Smooth muscle cell (in vitro differentiated cells): ENCODE measurements around the gene SGPP2. TPM values are rescaled to one million over a fixed set of nuclear protein-coding genes. Genes with fewer than 3 reads are reported as not detected.

ENCODE experiments used
- DNase-seq: peaks from one replicate; lab custom pipeline; 2025; ENCODE audit not compliant: unreplicated experiment; lab: John Stamatoyannopoulos, UW
- H2AFZ ChIP-seq: fragments of 200-600 bp; sonication (generic); 2 replicates; pipeline ENCODE4 v1.6.0; 2016; ENCODE audit warnings: antibody characterized with exemption, low read depth, mild to moderate bottlenecking
- H3F3A ChIP-seq: fragments of 200-600 bp; sonication (generic); 2 replicates; pipeline ENCODE4 v1.6.0; 2017; ENCODE audit warnings: antibody characterized with exemption, low read depth
- H3K27ac ChIP-seq: fragments of 200-600 bp; sonication (generic); 2 replicates; pipeline ENCODE4 v1.5.1; 2016; ENCODE audit warnings: low read depth, mild to moderate bottlenecking
- H3K27me3 ChIP-seq: fragments of 200-600 bp; sonication (generic); 2 replicates; pipeline ENCODE4 v1.6.1; 2016; ENCODE audit warnings: low read depth, mild to moderate bottlenecking
- H3K36me3 ChIP-seq: fragments of 200-600 bp; sonication (generic); 2 replicates; pipeline ENCODE4 v1.5.1; 2016; ENCODE audit warnings: low read depth
- H3K4me1 ChIP-seq: fragments of 200-600 bp; sonication (generic); 2 replicates; pipeline ENCODE4 v1.5.1; 2016; ENCODE audit warnings: low read depth
- H3K4me2 ChIP-seq: fragments of 200-600 bp; sonication (generic); 2 replicates; pipeline ENCODE4 v1.6.0; 2016; ENCODE audit warnings: mild to moderate bottlenecking
- H3K4me3 ChIP-seq: fragments of 200-600 bp; sonication (generic); 2 replicates; pipeline ENCODE4 v1.5.1; 2016; ENCODE audit warnings: mild to moderate bottlenecking
- H3K79me2 ChIP-seq: fragments of 200-600 bp; sonication (generic); 2 replicates; pipeline ENCODE4 v1.6.0; 2016; ENCODE audit warnings: low read depth, mild to moderate bottlenecking
- H3K9ac ChIP-seq: fragments of 200-600 bp; sonication (generic); 2 replicates; pipeline ENCODE4 v1.6.0; 2016; ENCODE audit warnings: low read depth
- H3K9me3 ChIP-seq: fragments of 200-600 bp; sonication (generic); replicated peaks from 2 replicates; pipeline ENCODE4 v1.5.1; 2016; ENCODE audit warnings: low read depth
- H4K20me1 ChIP-seq: fragments of 200-600 bp; sonication (generic); 2 replicates; pipeline ENCODE4 v1.6.0; 2016; ENCODE audit warnings: low read depth
- WGBS: methylation state at CpG from one replicate; pipeline ENCODE4 v1.1.7; 2016; ENCODE audit warnings: low lambda C conversion rate; 5-methylcytosine and 5-hydroxymethylcytosine counted together
- polyA plus RNA-seq: library from polyadenylated mRNA; unstranded; fragments of >200 nt; fragmentation: Nextera tagmentation; extraction: Ambion mirVana; gene quantifications from 2 replicates; pipeline ENCODE4 v1.2.1, GENCODE V29; 2016
- total RNA-seq: library from RNA; depleted of rRNA; stranded (reverse); fragments of >200 nt; gene quantifications from 2 replicates; pipeline ENCODE4 v1.2.3, GENCODE V29; 2014
- TF ChIP-seq, protein P1 (sequence below): fragments of 200-600 bp; sonication (generic); IDR thresholded peaks from 2 replicates; pipeline ENCODE4 v1.5.1; 2017; ENCODE audit warnings: borderline replicate concordance, mild to moderate bottlenecking, antibody characterized with exemption; ENCODE audit not compliant: insufficient read depth, poor library complexity, severe bottlenecking

The SGPP2 gene
- total and polyA plus RNA-seq, 2 experiments from 2014 or later: 0.66 to 1.4 TPM

DNA sequence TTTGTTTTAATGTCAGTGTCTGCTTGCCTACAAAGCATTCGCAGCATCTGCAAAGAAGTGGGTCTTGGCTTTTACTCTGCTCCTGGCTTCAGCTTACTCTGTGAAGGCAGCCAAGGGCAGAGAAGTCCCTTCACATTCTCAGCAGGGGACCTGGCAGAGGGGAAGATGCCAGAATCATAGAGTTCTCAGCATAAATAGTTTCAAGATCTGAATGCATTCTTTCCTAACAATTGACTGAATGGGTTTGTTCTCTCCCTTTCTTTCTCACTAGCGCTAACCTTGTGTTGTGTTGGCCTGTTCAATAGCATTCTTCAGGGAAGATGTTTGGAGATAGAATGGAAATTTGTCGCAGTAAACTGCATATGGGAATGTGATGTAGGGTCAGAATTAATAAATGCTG is 124.6 kb downstream of the SGPP2 start:
- Histone ChIP-seq H3K36me3 (no peaks in the 10 kb centered on the region), H3K4me3 (no peak overlapping the region), H3F3A (no peaks in the 10 kb centered on the region), H2AFZ (no peak overlapping the region), H3K4me2 (no peak overlapping the region), H3K4me1 (peaks cover 11% of the 10 kb centered on the region), H3K27ac (no peak overlapping the region), H3K27me3 (peaks cover 60% of the 10 kb centered on the region), H3K79me2 (no peaks in the 10 kb centered on the region), H3K9me3 (no peaks in the 10 kb centered on the region), H3K9ac (no peak overlapping the region), H4K20me1 (no peaks in the 10 kb centered on the region)
- WGBS: 47% methylated on average over 3 of the region's 3 CpGs
- DNase-seq: no peak
- TF ChIP-seq, protein P1, sequence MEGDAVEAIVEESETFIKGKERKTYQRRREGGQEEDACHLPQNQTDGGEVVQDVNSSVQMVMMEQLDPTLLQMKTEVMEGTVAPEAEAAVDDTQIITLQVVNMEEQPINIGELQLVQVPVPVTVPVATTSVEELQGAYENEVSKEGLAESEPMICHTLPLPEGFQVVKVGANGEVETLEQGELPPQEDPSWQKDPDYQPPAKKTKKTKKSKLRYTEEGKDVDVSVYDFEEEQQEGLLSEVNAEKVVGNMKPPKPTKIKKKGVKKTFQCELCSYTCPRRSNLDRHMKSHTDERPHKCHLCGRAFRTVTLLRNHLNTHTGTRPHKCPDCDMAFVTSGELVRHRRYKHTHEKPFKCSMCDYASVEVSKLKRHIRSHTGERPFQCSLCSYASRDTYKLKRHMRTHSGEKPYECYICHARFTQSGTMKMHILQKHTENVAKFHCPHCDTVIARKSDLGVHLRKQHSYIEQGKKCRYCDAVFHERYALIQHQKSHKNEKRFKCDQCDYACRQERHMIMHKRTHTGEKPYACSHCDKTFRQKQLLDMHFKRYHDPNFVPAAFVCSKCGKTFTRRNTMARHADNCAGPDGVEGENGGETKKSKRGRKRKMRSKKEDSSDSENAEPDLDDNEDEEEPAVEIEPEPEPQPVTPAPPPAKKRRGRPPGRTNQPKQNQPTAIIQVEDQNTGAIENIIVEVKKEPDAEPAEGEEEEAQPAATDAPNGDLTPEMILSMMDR: no peak

DNA sequence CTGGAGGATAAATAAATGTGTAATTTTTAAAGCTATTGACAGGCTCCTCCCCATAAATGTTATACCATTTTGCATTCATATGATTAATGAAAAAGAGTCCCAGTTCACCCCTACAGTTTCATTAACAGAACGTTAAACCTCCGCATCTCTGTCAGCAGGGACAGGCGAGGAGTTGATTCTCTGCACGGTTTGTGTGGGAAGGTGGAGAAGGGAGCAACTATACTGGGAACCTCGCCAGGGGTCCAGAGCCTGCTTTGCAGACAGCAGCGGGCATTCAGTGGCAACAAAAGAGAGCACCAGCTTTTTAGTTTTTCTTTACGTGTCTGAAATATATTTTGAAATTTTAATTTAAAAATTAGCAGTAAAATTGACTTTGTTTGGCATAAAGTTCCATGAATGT is 130.2 kb downstream of the SGPP2 start:
- no peaks in the 10 kb centered on the region for H3K36me3 ChIP-seq
- no peaks in the 10 kb centered on the region for H3F3A ChIP-seq
- no peak overlapping the region for H3K4me2 ChIP-seq
- 66% methylated on average over 7 of the region's 7 CpGs for WGBS
- DNase-seq: no peak
- no peak overlapping the region for H3K27ac ChIP-seq
- no peak overlapping the region for H2AFZ ChIP-seq
- H3K9ac ChIP-seq: no peak overlapping the region
- no peak overlapping the region for H3K4me3 ChIP-seq
- H3K27me3 ChIP-seq: peaks cover 40% of the 10 kb centered on the region
- no peaks in the 10 kb centered on the region for H4K20me1 ChIP-seq
- TF ChIP-seq, protein P1: no peak
- no peaks in the 10 kb centered on the region for H3K79me2 ChIP-seq
- peaks cover 6% of the 10 kb centered on the region for H3K4me1 ChIP-seq
- H3K9me3 ChIP-seq: no peaks in the 10 kb centered on the region

DNA sequence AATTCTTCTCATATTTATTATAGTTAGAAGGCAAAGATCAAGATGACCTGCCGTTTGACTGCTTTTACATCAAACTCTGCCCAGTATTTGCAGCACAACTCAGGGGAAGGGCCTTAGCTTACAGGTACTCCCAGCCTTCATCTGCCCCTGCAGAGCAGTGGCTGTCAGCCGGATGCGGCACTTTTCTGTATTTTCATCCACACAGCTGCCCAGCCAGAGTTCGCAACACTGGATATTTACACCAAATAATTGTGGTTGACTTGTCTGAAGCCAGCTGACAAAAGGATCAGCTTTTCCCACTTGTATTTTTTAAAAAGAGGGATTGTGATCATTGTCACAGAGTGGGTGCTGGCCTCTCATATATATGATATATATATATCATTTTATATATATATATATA is 136.8 kb downstream of the SGPP2 start:
- H3K27me3 ChIP-seq: peaks cover 11% of the 10 kb centered on the region
- no peak overlapping the region for H3K4me2 ChIP-seq
- no peaks in the 10 kb centered on the region for H3K9me3 ChIP-seq
- no peaks in the 10 kb centered on the region for H4K20me1 ChIP-seq
- no peaks in the 10 kb centered on the region for H3K79me2 ChIP-seq
- 87% methylated on average over 4 of the region's 4 CpGs for WGBS
- no peak overlapping the region for H3K4me3 ChIP-seq
- H2AFZ ChIP-seq: no peak overlapping the region
- no peaks in the 10 kb centered on the region for H3F3A ChIP-seq
- TF ChIP-seq, protein P1: no peak
- no peaks in the 10 kb centered on the region for H3K36me3 ChIP-seq
- no peaks in the 10 kb centered on the region for H3K4me1 ChIP-seq
- no peak overlapping the region for H3K27ac ChIP-seq
- no peak overlapping the region for H3K9ac ChIP-seq
- no peak for DNase-seq

DNA sequence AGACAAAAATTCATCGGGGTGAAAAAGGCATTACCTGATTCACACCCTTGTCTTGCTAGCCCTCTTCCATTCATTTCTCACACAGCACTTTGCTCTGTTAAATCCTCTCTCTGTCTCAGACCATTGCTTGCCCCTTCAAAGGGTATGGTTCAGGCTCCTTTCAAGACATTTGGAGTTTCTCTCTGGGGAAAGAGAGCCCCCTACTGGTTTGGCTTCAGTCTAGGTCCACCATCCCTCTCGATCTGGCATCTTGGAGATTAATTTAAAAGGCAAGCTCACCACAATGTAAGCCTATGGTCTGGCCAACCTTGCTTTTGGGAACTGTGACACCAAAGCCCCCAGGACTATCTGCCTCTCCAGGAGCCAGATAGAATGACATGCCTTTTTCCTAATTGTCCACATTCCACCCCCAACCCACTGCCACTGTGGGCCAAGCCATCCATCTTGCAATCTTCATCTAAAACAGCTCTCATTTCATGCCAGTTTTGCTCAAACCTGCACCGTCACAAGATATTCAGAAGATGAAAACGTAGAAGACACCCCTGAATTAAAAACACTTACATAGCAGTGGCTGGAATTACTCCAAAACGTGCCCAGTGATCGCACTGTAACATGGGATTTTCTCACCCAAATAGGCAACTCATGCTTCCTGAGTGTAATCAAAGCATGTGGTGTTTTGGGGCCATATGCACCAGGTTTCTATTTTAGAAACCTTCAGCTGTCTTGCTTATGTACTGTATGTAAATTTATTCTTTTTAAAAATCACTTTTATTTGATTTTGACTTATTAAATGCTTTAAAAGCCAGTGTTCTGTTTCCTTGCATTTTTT is 137.7 kb downstream of the SGPP2 start:
- no peaks in the 10 kb centered on the region for H3K79me2 ChIP-seq
- H3K36me3 ChIP-seq: no peaks in the 10 kb centered on the region
- no peak overlapping the region for H3K4me2 ChIP-seq
- H3K4me3 ChIP-seq: no peak overlapping the region
- H3K4me1 ChIP-seq: no peaks in the 10 kb centered on the region
- H3K27ac ChIP-seq: no peak overlapping the region
- H4K20me1 ChIP-seq: no peaks in the 10 kb centered on the region
- H2AFZ ChIP-seq: no peak overlapping the region
- DNase-seq: no peak
- H3K27me3 ChIP-seq: peaks cover 8% of the 10 kb centered on the region
- no peaks in the 10 kb centered on the region for H3K9me3 ChIP-seq
- 56% methylated on average over 6 of the region's 6 CpGs for WGBS
- TF ChIP-seq, protein P1: peak; percentile 60
- H3K9ac ChIP-seq: no peak overlapping the region
- H3F3A ChIP-seq: no peaks in the 10 kb centered on the region
